Fibroblast of pulmonary artery (primary cell): ENCODE data around the gene USP54.

Source experiments
- DNase-seq: peaks from one replicate; pipeline ENCODE4 v3.0.0-alpha.2; 2010; ENCODE audit warnings: low read depth
- H3K4me3 ChIP-seq: replicated peaks from 2 replicates; pipeline ENCODE4 v1.5.1; 2011; ENCODE audit warnings: low read depth, mild to moderate bottlenecking, control low read depth, low read length, moderate library complexity
- CTCF ChIP-seq: IDR thresholded peaks from 2 replicates; pipeline ENCODE4 v1.5.1; 2011; ENCODE audit warnings: mild to moderate bottlenecking, control low read depth, low read length, inconsistent platforms; ENCODE audit errors: missing control alignments

USP54 gene

DNA sequence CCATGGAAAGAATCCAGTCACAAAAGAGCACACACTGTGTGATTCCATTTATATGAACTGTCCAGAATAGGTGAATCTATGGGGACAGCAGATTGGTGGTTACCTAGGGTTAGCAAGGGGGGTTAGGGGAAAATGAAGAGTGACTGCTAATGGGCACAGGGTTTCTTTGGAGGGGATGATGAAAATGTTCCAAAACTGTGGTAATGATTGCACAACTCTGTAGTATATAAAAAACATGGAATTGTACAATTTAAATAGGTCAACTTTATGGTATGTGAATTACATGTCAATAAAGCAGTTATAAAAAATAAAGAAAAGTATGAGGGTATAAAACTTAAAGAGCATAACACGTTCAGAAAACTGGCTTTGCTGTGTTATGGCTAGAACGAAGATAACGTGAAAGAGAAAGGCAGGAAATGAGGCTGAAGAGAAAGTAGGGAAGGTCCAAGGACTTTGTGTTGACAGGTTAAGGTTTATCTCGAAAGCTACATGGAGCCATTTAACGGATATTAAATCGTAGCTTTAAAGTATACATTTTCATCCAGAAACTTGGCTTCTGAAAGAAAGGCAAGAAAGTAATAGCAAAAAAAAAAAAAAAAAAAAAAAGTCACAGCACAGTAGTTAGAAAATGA, 131.3 kb downstream of the USP54 start:
- TF ChIP-seq CTCF: no peak
- H3K4me3 ChIP-seq: no peak overlapping the region
- DNase-seq: peak; percentile 17

- no peak for TF ChIP-seq CTCF
- H3K4me3 ChIP-seq: no peak overlapping the region
- DNase-seq: no peak
Measured at GRCh38 chr10:73456187-73456890, 134.8 kb downstream of the USP54 start.

DNA sequence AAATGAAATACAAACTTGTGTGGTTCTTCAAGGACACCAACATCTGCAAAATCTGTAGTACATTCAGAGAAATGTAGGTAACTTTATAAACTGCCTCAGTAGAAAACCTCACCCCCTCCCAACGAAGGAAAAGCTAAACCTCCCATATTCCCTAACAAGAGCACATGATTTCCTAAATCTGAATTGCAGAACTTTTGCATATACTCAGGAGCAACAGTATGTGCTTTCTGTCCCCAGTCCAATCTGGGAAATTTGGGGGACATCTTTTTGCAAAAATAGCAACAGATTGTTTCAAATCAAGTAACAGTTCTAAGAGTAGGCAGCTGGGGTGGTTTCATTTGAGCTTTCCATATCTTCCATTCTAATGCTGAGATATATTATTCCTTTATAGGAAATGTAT, 142.0 kb downstream of the USP54 start:
- no peak for DNase-seq
- no peak overlapping the region for H3K4me3 ChIP-seq
- no peak for TF ChIP-seq CTCF

- peak; percentile 6 for DNase-seq
- no peak overlapping the region for H3K4me3 ChIP-seq
- TF ChIP-seq CTCF: no peak
Measured at GRCh38 chr10:73448384-73448783, 142.8 kb downstream of the USP54 start.
